Measurements from ENCODE around the gene CD109.
A peak's percentile ranks its signal among the peaks of the same experiment; 100 is the strongest.
"Not testable (repeated sequence)": the region's sequence is repeated elsewhere in the genome, so short reads cannot be mapped to it uniquely, and the experiment has no call there.

The CD109 gene

DNA sequence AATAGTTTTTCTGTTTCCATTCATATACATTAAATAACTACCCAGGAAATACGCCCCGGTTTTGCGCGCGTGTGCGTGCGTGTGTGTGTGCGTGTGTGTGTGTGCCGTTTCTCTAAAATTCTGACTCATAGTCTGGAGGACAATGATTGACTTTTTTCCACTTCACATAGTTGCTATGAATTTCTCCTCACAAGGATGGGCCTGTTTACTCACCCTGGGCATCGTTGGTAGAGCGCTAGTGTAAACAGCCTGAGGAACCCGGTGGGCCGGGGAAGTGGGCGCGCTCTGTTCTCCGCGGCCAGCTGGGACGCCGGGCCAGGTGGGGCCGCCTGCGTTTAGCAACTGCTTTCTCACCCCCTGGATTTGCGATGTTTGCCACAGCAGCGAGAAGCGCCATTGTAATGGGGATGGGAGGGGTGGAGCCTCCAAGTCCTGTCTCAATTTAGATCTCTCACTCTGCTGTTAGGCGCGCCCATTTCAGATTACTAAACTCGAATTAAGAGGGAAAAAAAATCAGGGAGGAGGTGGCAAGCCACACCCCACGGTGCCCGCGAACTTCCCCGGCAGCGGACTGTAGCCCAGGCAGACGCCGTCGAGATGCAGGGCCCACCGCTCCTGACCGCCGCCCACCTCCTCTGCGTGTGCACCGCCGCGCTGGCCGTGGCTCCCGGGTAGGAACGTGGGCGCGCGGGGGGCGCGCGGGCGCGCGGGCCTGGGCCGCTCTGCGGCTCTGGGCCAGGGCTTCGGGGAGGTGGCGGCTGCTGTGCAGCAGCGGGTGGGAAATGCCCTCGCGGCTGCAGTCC is at the start of gene CD109:
TSS of gene CD109 (plus strand) at position 585 of the 803 bp plus-strand sequence. CDS start at position 598, 13 bp downstream.
- DNase-seq (ENCODE audit: insufficient read length, low spot score): peak; percentile 56
- peak; percentile 77 for FAIRE-seq

DNA sequence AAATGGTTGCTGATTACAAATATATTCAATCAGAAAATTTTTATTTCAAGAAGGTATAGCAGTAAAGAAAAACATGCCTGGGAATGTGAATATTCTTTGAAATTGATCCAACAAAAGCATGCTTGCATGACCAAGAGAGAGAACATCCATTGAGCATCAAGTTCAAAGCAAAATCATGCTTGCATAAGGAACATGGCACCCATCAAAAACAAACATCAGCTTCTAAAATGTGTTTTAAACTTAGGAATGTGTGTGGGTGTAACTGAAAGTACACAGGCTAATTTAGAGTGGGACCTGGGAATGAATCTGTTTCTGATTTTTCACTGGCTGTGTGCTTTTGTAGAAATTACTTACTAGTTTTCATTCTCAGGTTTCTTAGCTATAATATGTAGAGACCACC is 47.8 kb upstream of the CD109 start:
- DNase-seq (ENCODE audit: insufficient read length, low spot score): no peak
- FAIRE-seq: no peak

DNA sequence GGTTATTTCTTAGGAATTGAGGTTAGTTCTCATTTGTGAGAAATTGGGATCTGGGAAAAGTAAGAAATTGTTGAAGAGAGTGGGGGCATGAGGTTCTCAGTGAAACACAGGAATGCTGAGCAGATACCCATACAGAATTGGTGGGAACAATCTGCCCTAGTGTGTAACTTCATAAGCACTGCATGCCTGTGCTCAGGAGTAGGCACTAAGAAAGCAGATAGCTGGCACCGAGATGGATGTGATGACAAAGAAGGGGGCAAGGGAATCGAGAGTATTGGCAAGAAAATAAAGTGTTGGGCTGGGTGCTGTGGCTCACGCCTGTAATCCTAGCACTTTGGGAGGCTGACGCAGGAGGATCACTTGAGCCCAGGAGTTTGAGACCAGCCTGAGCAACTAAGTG is 46.2 kb upstream of the CD109 start:
- FAIRE-seq (no peak), DNase-seq (ENCODE audit: insufficient read length, low spot score) (no peak)

DNA sequence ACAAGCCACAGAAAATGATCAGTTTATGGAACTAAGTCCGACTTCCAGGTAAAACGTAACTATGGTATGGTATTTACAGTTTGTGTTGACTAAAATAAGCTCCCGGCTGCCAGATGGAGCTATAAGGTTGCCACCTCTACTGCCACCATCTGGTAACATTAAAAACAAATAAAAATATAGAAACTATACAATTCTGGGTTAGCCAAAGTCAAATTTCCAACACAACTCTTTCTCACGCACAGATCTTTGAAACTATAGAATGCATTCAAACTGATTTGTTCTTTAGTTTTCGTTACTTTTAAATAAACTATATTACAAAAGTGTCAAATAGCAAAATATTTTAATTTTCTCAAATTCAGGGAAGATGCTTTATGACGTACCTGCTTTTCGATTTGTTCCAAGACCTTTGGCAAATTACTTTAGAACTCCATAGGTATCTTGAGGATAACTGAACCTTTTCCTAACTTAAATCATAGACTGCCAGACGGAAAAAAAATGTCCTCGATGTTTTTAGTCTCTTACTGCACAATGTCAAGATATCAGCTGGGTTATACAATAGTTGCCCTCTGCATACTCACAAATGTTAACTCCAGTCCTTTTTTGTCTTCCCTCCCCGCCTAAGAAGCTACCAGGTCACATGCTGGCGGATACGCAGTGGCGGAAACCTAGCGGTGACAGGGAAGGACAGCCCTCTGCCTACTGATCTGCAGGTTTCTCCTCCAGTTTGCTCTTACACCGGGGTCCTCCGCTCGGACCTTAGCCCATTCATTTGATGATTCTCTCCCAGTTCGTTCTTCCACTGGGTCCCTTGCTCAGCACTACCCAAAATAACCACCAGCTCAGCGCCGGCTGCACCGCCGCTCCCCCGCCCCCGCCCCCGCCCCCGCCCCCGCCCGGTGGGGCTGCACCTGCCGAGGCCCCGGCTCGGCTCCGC is 43.1 kb upstream of the CD109 start:
- FAIRE-seq (peak; percentile 49), DNase-seq (ENCODE audit: insufficient read length, low spot score) (peak; percentile 56)

- DNase-seq (ENCODE audit: insufficient read length, low spot score) (peak; percentile 91), FAIRE-seq (peak; percentile 55)
These were observed 42.2 kb upstream of the CD109 start, which contains the start of gene SLC17A5 for GRCh38 chr6:73653571-73654424. TSS of gene SLC17A5 (minus strand) at chr6:73653992. CDS start at chr6:73653886, 106 bp downstream.

GRCh38 chr6:73655341-73655917 is 40.6 kb upstream of the CD109 start:
- no peak for FAIRE-seq
- no peak for DNase-seq (ENCODE audit: insufficient read length, low spot score)

DNA sequence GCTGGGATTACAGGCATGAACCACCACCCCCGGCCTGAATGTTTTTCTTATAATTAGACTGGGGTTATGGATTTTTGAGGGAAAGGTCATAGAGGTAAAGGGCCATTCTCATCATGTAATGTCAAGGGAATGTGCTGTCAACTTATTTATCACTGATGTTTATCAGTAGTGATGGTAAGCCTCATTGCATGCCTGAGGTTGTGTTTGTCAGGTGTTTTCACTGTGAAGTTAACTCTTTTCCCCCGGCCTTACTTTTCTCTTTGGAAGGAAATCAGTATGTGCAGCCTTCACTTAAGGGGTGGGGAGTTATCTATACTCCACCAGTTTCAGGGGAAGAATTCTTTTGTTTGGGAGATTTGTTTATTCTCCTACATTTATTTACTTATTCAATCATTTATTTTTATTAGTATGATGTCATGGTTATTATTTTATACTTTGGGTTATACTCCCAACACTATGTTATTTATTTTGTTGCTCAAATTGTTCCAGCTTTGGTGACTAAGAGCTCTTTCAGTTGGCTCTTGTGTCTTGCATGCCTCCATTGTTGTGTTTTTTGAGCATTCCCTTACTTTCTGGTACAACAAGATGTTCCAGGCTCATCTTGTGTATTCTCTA is 39.4 kb upstream of the CD109 start:
- no peak for DNase-seq (ENCODE audit: insufficient read length, low spot score)
- FAIRE-seq: no peak

GRCh38 chr6:73657201-73657600 is 38.8 kb upstream of the CD109 start:
- FAIRE-seq: no peak

GRCh38 chr6:73664701-73665100 is 31.3 kb upstream of the CD109 start:
- DNase-seq (ENCODE audit: insufficient read length, low spot score) (no peak), FAIRE-seq (peak; percentile 40)

More at GRCh38 chr6:73657201-73657600, 38.8 kb upstream of the CD109 start:
- no peak for DNase-seq (ENCODE audit: insufficient read length, low spot score)

DNA sequence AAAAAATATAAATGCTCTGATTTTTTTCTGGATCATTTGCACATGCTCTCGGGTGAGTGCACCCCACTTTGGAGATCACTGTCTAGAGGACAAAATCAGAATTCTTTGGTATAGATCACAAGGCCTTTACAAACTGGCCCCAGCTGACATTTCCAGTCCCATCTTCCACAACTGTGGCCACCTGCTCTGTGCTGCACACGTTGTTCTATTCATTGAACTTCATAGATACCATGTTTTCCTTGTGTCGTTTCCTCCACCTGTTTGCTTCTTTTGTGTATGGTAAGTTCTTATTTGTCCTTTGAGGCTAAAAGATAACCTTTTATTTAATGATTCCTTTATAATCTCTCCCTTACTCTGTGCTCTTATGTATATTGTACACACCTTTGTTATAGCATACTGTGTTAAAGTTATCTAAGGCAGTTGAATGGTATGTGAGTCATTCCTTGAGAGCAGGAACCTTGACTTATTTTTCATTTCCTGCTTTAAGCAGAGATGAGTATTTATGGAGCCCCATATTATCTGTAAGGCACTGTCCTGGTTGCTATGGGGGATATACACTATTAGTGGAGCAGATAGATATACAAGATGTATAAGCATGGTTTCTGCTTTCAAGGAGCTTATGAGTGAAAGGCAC is 30.2 kb upstream of the CD109 start:
- DNase-seq (ENCODE audit: insufficient read length, low spot score): no peak
- FAIRE-seq: no peak

DNA sequence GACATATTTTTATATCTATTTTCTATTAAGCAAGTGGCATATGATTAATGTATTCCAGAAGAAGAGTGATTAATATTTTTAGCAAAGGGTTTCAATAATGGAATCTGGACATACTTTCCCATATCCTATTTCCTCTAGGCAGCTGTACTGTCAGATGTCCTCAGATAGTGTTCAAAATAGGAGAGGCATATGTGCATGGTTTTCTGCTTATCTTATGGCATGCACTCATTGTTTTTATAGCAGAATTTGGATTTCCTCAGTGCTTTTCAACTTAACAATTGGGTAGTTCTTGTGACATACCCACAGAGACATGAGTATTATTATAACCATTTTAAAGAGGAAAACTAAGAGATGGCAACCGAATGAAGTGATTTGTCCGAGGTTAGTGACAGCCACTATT is 29.6 kb upstream of the CD109 start:
- FAIRE-seq (no peak), DNase-seq (ENCODE audit: insufficient read length, low spot score) (no peak)

DNA sequence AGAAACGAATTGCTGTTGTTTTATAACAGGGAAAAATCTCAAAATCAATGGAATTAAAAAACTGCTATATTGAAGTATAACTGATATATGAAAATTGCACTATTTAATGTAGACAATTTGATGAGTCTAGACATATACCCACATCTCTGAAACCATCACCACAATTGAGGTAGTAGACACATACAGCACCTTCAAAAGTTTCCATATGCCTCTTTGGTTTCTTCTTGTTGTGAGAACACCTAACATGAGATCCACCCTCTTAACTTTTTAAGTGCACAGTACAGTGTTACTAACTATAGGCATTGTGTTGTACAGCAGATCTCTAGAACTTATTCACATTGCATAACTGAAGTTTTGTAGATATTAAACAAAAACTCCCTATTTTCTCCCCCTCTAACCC is 28.2 kb upstream of the CD109 start:
- FAIRE-seq (no peak), DNase-seq (ENCODE audit: insufficient read length, low spot score) (no peak)

GRCh38 chr6:73669005-73669404 is 27.0 kb upstream of the CD109 start:
- no peak for DNase-seq (ENCODE audit: insufficient read length, low spot score)
- no peak for FAIRE-seq

DNA sequence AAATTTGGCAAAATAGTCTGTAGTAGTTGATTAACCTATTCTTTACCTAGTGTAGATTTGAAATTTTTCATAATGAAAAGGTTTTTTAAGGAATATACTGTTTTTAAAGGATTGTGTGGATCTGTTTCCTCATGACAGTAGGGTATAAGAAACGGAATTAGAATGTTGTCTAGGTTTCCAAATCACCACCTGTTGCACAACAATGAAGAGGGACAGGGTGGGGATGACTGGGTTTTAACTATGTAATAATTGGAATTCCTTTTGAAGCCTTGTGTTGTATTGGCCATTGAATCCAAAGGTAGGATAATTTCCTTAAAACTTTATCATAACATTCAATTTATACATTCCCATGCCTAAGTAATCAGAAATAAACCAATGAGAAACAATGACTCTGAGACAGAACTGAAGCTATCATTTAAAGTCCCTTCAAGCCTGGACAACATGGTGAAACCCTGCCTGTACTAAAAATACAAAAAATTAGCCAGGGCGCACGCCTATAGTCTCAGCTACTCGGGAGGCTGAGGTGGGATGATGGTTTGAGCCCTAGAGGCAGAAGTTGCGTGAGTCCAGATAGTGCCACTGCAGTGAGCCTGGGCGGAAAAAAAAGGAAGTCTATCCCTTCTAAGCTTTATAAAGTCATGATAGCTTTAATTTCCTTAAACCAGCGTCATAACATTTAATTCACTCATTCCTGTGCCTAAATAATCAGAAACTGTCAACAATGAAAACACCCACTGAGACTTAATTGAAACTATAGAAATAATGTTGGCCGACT is 23.9 kb upstream of the CD109 start:
- DNase-seq (ENCODE audit: insufficient read length, low spot score): no peak
- no peak for FAIRE-seq

- FAIRE-seq (peak; percentile 89), DNase-seq (ENCODE audit: insufficient read length, low spot score) (peak; percentile 79)
These were observed 20.4 kb upstream of the CD109 start for GRCh38 chr6:73675466-73676098.

GRCh38 chr6:73679009-73679408 is 17.0 kb upstream of the CD109 start:
- DNase-seq (ENCODE audit: insufficient read length, low spot score) (no peak), FAIRE-seq (no peak)

DNA sequence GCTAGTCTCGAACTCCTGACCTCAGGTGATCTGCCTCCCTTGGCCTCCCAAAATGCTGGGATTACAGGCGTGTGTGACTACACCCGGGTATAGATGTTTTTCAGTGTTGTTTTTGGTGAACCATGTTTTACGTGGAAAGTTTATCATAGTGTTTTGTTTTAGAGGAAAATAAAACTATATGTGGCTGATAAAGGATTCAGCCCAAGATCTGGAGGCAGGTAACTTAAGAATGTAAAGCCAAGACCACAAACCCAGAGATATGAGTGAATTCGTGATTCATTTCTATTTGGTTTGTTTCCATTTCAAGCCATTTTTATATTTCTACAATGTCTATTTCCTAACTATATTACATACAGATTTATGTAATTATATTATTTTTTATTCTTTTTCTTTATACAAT is 16.2 kb upstream of the CD109 start:
- FAIRE-seq; DNase-seq (ENCODE audit: insufficient read length, low spot score): not testable (repeated sequence)

DNA sequence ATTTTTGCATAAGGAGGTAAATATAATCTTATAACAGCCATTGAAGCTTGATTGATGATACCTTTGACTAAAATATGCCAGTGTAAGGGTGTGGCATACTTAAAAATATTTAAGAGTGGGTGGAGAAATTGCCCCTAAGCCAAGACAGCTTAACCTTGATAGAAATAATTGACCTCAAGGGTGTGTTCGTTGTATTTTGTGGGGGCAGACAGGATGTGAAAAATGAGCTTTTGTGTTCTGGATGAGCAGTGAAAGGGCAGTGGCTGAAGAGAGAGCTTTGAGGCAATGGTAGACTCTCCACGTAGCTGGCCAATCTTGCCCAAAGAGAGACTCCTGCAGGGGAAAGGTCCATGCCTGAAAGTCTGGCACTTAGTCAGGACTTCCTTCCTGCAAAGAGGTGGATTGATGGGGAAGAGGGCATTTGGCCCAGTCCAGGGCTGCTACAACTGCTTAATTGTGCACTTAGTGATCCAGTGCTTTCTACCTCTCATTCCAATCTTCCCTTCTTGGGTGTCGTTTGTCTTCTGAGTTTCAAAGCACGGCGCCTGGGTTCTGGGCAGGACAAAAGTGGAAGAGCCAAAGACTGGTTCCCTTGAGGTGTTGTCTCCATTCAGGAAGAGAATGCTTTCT is 15.6 kb upstream of the CD109 start:
- no peak for FAIRE-seq

More for the DNA sequence above, 15.6 kb upstream of the CD109 start:
- DNase-seq (ENCODE audit: insufficient read length, low spot score): no peak
